DOHH2 (cell line): ENCODE results near the gene ZNF84.

Experiments used
- H3F3A ChIP-seq: fragments of 200-600 bp; sonication (generic), shearing (Covaris generic); 2 replicates; pipeline ENCODE4 v1.6.0; 2016; ENCODE audit warnings: antibody characterized with exemption, mild to moderate bottlenecking; ENCODE audit not compliant: control insufficient read depth, insufficient read depth
- H3K27ac ChIP-seq: fragments of 200-600 bp; sonication (generic); 2 replicates; pipeline ENCODE4 v1.5.1; 2014; ENCODE audit warnings: low read depth, mild to moderate bottlenecking, low read length, moderate library complexity
- H3K27me3 ChIP-seq: fragments of 200-600 bp; sonication (generic); 2 replicates; pipeline ENCODE4 v1.6.1; 2014; ENCODE audit warnings: mild to moderate bottlenecking, low read length, mixed read lengths; ENCODE audit not compliant: control insufficient read depth
- H3K36me3 ChIP-seq: fragments of 200-600 bp; sonication (generic); 2 replicates; pipeline ENCODE4 v1.6.1; 2014; ENCODE audit warnings: mild to moderate bottlenecking, low read length, moderate library complexity, mixed read lengths; ENCODE audit not compliant: control insufficient read depth
- H3K4me1 ChIP-seq: fragments of 200-600 bp; sonication (generic); 2 replicates; pipeline ENCODE4 v1.6.1; 2014; ENCODE audit warnings: mild to moderate bottlenecking, low read length, mixed read lengths; ENCODE audit not compliant: control insufficient read depth
- H3K4me2 ChIP-seq: fragments of 200-600 bp; sonication (generic); 2 replicates; pipeline ENCODE4 v1.6.0; 2014; ENCODE audit warnings: mild to moderate bottlenecking, low read length, moderate library complexity
- H3K4me3 ChIP-seq: fragments of 200-600 bp; sonication (generic); 2 replicates; pipeline ENCODE4 v1.5.1; 2014; ENCODE audit warnings: mild to moderate bottlenecking, low read length, mixed read lengths
- H3K79me2 ChIP-seq: fragments of 200-600 bp; sonication (generic); 2 replicates; pipeline ENCODE4 v1.6.1; 2014; ENCODE audit warnings: mild to moderate bottlenecking, low read length, mixed read lengths; ENCODE audit not compliant: control insufficient read depth
- H3K9me2 ChIP-seq: fragments of 200-600 bp; sonication (generic); replicated peaks from 2 replicates; pipeline ENCODE4 v1.6.1; 2014; ENCODE audit warnings: mild to moderate bottlenecking, low read length, mixed read lengths; ENCODE audit not compliant: control insufficient read depth
- H3K9me3 ChIP-seq: fragments of 200-600 bp; sonication (generic); 2 replicates; pipeline ENCODE4 v1.6.1; 2014; ENCODE audit warnings: antibody characterized with exemption, low read length, mixed read lengths; ENCODE audit not compliant: control insufficient read depth, insufficient read depth
- H4K20me1 ChIP-seq: fragments of 200-600 bp; sonication (generic); 2 replicates; pipeline ENCODE4 v1.6.0; 2014; ENCODE audit warnings: low read depth, mild to moderate bottlenecking, antibody characterized with exemption, low read length, moderate library complexity; ENCODE audit not compliant: control insufficient read depth, insufficient read depth
- EZH2phosphoT487 ChIP-seq: fragments of 200-600 bp; sonication (generic); IDR thresholded peaks from 2 replicates; pipeline ENCODE4 v1.6.1; 2017; ENCODE audit warnings: borderline replicate concordance, mild to moderate bottlenecking, antibody characterized with exemption, low read length, moderate library complexity, mixed read lengths
- TF ChIP-seq, protein P1 (sequence below): fragments of 200-600 bp; sonication (generic); IDR thresholded peaks from one replicate; pipeline ENCODE4 v1.5.1; 2014; ENCODE audit warnings: antibody characterized with exemption, mild to moderate bottlenecking, low read depth, low read length; ENCODE audit not compliant: poor library complexity, severe bottlenecking

ZNF84 gene

DNA sequence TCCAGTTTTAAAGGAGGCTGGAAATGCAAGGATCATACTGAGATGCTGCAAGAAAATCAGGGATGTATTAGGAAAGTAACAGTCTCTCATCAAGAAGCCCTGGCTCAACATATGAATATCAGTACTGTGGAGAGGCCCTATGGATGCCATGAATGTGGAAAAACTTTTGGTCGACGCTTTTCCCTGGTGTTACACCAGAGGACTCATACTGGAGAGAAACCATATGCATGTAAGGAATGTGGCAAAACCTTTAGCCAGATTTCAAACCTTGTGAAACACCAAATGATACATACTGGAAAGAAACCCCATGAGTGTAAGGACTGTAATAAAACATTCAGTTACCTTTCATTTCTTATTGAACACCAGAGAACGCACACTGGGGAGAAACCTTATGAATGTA is 68.3 kb downstream of the ZNF84 start:
- H3F3A ChIP-seq = no peaks in the 10 kb centered on the region
- no peak overlapping the region for H3K4me3 ChIP-seq
- no peak overlapping the region for H3K4me2 ChIP-seq
- H3K79me2 ChIP-seq = no peaks in the 10 kb centered on the region
- TF ChIP-seq EZH2phosphoT487 = no peak
- TF ChIP-seq, protein P1, sequence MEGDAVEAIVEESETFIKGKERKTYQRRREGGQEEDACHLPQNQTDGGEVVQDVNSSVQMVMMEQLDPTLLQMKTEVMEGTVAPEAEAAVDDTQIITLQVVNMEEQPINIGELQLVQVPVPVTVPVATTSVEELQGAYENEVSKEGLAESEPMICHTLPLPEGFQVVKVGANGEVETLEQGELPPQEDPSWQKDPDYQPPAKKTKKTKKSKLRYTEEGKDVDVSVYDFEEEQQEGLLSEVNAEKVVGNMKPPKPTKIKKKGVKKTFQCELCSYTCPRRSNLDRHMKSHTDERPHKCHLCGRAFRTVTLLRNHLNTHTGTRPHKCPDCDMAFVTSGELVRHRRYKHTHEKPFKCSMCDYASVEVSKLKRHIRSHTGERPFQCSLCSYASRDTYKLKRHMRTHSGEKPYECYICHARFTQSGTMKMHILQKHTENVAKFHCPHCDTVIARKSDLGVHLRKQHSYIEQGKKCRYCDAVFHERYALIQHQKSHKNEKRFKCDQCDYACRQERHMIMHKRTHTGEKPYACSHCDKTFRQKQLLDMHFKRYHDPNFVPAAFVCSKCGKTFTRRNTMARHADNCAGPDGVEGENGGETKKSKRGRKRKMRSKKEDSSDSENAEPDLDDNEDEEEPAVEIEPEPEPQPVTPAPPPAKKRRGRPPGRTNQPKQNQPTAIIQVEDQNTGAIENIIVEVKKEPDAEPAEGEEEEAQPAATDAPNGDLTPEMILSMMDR = no peak
- H3K36me3 ChIP-seq = peaks cover 36% of the 10 kb centered on the region
- peaks cover 75% of the 10 kb centered on the region for H3K9me3 ChIP-seq
- H3K27ac ChIP-seq = no peak overlapping the region
- no peaks in the 10 kb centered on the region for H4K20me1 ChIP-seq
- H3K4me1 ChIP-seq = no peaks in the 10 kb centered on the region
- H3K27me3 ChIP-seq = no peaks in the 10 kb centered on the region
- no peaks in the 10 kb centered on the region for H3K9me2 ChIP-seq

DNA sequence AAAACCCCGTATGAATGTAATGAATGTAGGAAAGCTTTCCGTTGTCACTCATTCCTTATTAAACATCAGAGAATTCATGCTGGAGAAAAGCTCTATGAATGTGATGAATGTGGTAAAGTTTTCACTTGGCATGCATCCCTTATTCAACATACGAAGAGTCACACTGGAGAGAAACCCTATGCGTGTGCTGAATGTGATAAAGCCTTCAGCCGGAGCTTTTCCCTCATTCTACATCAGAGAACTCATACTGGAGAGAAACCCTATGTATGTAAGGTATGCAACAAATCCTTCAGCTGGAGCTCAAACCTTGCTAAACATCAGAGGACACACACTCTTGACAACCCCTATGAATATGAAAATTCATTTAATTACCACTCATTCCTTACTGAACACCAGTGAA is 68.9 kb downstream of the ZNF84 start:
- Histone ChIP-seq H3K27me3 (no peaks in the 10 kb centered on the region), H3K9me2 (no peaks in the 10 kb centered on the region), H3K4me3 (no peak overlapping the region), H3K9me3 (peaks cover 75% of the 10 kb centered on the region), H3K27ac (no peak overlapping the region), H3K79me2 (no peaks in the 10 kb centered on the region), H3K36me3 (peaks cover 36% of the 10 kb centered on the region), H3F3A (no peaks in the 10 kb centered on the region), H4K20me1 (no peaks in the 10 kb centered on the region), H3K4me2 (no peak overlapping the region), H3K4me1 (no peaks in the 10 kb centered on the region)
- TF ChIP-seq EZH2phosphoT487 = no peak
- TF ChIP-seq, protein P1 = no peak

DNA sequence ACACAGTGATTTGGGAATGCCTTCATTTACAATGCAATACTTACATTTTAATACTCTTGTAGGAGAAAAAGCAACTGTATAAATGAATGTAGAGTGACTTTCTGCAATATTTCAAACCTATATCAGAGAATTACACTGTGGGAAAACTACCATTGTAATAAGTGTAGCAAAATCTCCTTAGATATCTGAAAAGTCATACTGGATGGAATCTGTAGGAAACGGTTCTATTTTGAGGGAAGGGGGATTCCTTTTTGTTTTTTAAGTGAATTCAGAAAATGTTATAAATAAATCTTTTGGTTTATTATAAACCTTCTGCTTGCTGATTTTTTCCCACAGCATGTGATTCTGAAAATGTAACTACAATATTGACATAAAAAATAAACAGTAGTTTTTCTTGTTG is 69.8 kb downstream of the ZNF84 start:
- no peaks in the 10 kb centered on the region for H3F3A ChIP-seq
- peaks cover 72% of the 10 kb centered on the region for H3K9me3 ChIP-seq
- TF ChIP-seq EZH2phosphoT487 = no peak
- TF ChIP-seq, protein P1 = no peak
- H3K79me2 ChIP-seq = no peaks in the 10 kb centered on the region
- no peaks in the 10 kb centered on the region for H3K27me3 ChIP-seq
- no peaks in the 10 kb centered on the region for H3K9me2 ChIP-seq
- no peaks in the 10 kb centered on the region for H4K20me1 ChIP-seq
- H3K4me3 ChIP-seq = no peak overlapping the region
- no peak overlapping the region for H3K4me2 ChIP-seq
- H3K36me3 ChIP-seq = peaks cover 33% of the 10 kb centered on the region
- H3K4me1 ChIP-seq = no peaks in the 10 kb centered on the region
- H3K27ac ChIP-seq = no peak overlapping the region

DNA sequence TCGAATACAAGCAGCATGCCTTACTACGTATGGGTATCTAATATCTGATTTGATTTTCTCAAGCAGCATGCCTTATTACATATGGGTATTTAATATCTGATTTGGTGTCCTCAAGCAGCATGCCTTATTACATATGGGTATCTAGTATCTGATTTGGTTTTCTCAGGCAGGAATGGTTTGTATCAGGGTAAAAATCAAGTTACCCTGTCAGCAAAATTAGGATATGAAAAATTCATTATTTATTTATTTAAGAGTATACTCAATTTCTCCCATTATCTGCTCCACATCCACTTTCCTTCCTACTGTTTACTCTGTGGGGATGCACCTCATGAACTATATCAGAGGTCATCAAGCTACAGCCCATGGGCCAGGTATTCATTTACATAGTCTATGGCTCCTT is 70.8 kb downstream of the ZNF84 start:
- Histone ChIP-seq H3K4me2 (no peak overlapping the region), H3K4me1 (no peaks in the 10 kb centered on the region), H3K9me3 (peaks cover 65% of the 10 kb centered on the region), H3K36me3 (peaks cover 33% of the 10 kb centered on the region), H3K9me2 (no peaks in the 10 kb centered on the region), H3K27me3 (no peaks in the 10 kb centered on the region), H3K4me3 (no peak overlapping the region), H3K79me2 (no peaks in the 10 kb centered on the region), H4K20me1 (no peaks in the 10 kb centered on the region), H3F3A (no peaks in the 10 kb centered on the region), H3K27ac (no peak overlapping the region)
- TF ChIP-seq EZH2phosphoT487 = no peak
- TF ChIP-seq, protein P1 = no peak
